ENCODE data around the gene ZNF778.
"Not testable (repeated sequence)": the region's sequence is repeated elsewhere in the genome, so short reads cannot be mapped to it uniquely, and the experiment has no call there.

- not testable (repeated sequence) for TF ChIP-seq SP1 (IDR thresholded peaks at IDR 0.05; ENCODE audit: low read depth, low read length); POLR2A (IDR thresholded peaks at IDR 0.05; ENCODE audit: control extremely low read depth in 1 of 2, low read depth in 2 of 2, low read length in 2 of 2); KDM5A (IDR thresholded peaks at IDR 0.05; ENCODE audit: low read length); CTCF (IDR thresholded peaks at IDR 0.05; ENCODE audit: control extremely low read depth in 1 of 3, insufficient read depth in 1 of 3, low read depth in 1 of 3, low read length in 3 of 3); RNF2 (IDR thresholded peaks at IDR 0.05; ENCODE audit: borderline replicate concordance, low read depth, low read length, missing control alignments, poor library complexity, severe bottlenecking); EZH2 (IDR thresholded peaks at IDR 0.05; ENCODE audit: low read depth, low read length, severe bottlenecking)
Observed at GRCh38 chr16:89259901-89260300, 42.4 kb downstream of the ZNF778 start.
